ENCODE data around the gene REPS2. TPM values are rescaled to one million over a fixed set of nuclear protein-coding genes. Genes with fewer than 3 reads are reported as not detected.
"Not testable (repeated sequence)": the region's sequence is repeated elsewhere in the genome, so short reads cannot be mapped to it uniquely, and the experiment has no call there.

REPS2 gene
- total RNA-seq, 4 donors from 2014 or later = 18.2 to 68.4 (median 20.2) TPM

DNA sequence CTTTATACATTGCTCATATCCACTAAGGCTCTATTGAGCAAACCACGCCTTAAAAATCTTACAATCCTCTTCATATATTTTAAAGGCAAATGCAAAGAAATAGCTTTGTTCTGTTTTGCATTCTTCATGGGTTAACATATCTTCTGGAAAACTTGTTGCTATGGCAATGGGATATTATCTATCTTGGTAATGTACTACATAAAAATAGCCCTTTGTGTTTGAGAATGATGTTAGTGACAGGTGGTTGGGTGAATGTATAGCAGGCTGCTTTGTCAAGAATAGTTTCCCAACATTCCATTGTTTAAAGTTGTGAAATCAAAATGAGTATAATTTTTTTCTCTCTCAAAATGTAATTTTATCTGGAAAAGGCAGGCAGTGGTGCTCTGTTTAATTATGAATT is 16.8 kb downstream of the REPS2 start:
- no peak overlapping the region for H3K27ac ChIP-seq
- no peaks in the 10 kb centered on the region for H3K36me3 ChIP-seq
- intact Hi-C loops (cut with DNase I; ENCODE audit: low total_unique reads) = no loop called here
- TF ChIP-seq, protein P1, sequence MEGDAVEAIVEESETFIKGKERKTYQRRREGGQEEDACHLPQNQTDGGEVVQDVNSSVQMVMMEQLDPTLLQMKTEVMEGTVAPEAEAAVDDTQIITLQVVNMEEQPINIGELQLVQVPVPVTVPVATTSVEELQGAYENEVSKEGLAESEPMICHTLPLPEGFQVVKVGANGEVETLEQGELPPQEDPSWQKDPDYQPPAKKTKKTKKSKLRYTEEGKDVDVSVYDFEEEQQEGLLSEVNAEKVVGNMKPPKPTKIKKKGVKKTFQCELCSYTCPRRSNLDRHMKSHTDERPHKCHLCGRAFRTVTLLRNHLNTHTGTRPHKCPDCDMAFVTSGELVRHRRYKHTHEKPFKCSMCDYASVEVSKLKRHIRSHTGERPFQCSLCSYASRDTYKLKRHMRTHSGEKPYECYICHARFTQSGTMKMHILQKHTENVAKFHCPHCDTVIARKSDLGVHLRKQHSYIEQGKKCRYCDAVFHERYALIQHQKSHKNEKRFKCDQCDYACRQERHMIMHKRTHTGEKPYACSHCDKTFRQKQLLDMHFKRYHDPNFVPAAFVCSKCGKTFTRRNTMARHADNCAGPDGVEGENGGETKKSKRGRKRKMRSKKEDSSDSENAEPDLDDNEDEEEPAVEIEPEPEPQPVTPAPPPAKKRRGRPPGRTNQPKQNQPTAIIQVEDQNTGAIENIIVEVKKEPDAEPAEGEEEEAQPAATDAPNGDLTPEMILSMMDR (IDR thresholded peaks at IDR 0.05) = no peak
- no peak for TF ChIP-seq POLR2A (IDR thresholded peaks at IDR 0.05)
- H3K4me1 ChIP-seq = no peaks in the 10 kb centered on the region
- H3K9me3 ChIP-seq = no peaks in the 10 kb centered on the region
- H3K27me3 ChIP-seq = no peaks in the 10 kb centered on the region
- H3K4me3 ChIP-seq = no peak overlapping the region
- DNase-seq = no peak

DNA sequence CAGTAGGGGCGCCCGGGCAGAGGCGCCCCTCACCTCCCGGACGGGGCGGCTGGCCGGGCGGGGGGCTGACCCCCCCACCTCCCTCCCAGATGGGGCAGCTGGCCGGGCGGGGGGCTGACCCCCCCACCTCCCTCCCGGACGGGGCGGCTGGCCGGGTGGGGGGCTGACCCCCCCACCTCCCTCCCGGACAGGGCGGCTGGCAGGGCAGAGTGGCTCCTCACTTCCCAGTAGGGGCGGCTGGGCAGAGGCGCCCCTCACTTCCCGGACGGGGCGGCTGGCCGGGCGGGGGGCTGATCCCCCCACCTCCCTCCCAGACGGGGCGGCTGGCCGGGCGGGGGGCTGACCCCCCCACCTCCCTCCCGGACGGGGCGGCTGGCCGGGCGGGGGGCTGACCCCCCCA is 18.5 kb downstream of the REPS2 start:
- H3K9me3 ChIP-seq; H3K27me3 ChIP-seq; H3K27ac ChIP-seq; DNase-seq; H3K36me3 ChIP-seq; intact Hi-C loops (cut with DNase I; ENCODE audit: low total_unique reads); H3K4me3 ChIP-seq; H3K4me1 ChIP-seq: not testable (repeated sequence)

DNA sequence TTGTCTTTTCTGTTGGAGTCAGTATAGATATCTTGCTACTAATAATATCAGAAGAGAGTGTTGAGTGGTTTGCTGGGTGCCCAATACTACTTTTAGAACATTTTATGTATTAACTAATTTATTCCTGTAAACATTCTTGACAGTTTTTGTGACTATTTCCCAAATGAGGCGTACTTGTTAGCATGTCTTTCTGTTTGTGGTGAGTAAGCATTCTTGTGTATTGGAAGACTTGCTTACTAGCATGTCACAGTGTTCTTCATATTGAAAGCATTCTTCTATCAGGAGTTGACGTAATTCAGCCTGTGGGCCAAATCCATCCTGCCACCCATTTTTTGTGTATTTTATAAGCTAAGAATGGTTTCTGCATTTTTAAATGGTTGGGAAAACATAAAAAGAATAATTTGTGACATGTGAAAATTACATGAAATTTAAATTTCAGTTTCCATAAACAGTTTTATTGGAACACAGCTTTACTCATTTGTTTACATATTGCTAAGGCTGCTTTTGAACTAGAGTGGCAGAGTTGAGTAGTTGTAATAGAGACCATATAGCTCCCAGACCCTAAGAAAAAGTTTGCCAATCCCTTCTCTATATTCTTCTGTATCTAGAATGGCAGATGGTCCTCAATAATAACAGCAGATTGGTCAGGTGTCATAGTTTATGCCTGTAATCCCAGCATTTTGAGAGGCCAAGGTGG is 20.4 kb downstream of the REPS2 start:
- no peaks in the 10 kb centered on the region for H3K36me3 ChIP-seq
- no peak for TF ChIP-seq POLR2A (IDR thresholded peaks at IDR 0.05)
- TF ChIP-seq, protein P1 (IDR thresholded peaks at IDR 0.05) = no peak

DNA sequence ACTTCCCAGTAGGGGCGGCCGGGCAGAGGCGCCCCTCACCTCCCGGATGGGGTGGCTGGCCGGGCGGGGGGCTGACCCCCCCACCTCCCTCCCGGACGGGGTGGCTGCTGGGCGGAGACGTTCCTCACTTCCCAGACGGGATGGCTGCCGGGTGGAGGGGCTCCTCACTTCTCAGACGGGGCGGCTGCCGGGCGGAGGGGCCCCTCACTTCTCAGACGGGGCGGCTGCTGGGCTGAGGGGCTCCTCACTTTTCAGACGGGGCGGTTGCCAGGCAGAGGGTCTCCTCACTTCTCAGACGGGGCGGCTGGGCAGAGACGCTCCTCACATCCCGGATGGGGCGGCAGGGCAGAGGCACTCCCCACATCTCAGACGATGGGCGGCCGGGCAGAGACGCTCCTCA is 22.3 kb downstream of the REPS2 start:
- H3K27me3 ChIP-seq; H3K4me1 ChIP-seq; intact Hi-C loops (cut with DNase I; ENCODE audit: low total_unique reads); H3K9me3 ChIP-seq; H3K4me3 ChIP-seq; H3K36me3 ChIP-seq; H3K27ac ChIP-seq; DNase-seq: not testable (repeated sequence)

More for the DNA sequence above, 20.4 kb downstream of the REPS2 start:
- H3K4me3 ChIP-seq = no peak overlapping the region
- H3K27ac ChIP-seq = no peak overlapping the region
- H3K27me3 ChIP-seq = no peaks in the 10 kb centered on the region
- DNase-seq = no peak
- intact Hi-C loops (cut with DNase I; ENCODE audit: low total_unique reads) = no loop called here
- H3K4me1 ChIP-seq = no peaks in the 10 kb centered on the region
- no peaks in the 10 kb centered on the region for H3K9me3 ChIP-seq

DNA sequence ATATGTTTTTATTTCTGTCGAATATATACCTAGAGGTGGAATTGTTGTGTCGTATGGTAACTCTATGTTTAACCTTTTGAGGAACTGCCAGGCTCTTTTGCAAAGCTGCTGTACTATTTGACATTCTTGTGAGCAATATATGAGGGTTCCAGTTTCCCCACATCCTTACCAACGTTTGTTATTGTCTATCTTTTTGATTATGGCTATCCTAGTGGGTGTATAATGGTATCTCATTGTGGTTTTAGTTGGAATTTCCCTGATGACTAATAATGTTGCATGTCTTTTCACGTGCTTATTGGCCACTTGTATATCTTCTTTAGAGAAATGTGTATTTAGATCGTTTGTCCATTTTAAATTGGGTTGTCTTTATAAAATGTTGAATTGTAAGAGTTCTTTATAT is 24.5 kb downstream of the REPS2 start:
- no peak for DNase-seq
- Histone ChIP-seq H3K9me3 (no peaks in the 10 kb centered on the region), H3K4me3 (no peak overlapping the region), H3K27me3 (no peaks in the 10 kb centered on the region), H3K4me1 (no peaks in the 10 kb centered on the region), H3K27ac (no peak overlapping the region), H3K36me3 (no peaks in the 10 kb centered on the region)
- no peak for TF ChIP-seq POLR2A (IDR thresholded peaks at IDR 0.05)
- TF ChIP-seq, protein P1 (IDR thresholded peaks at IDR 0.05) = no peak
- intact Hi-C loops (cut with DNase I; ENCODE audit: low total_unique reads) = no loop called here

DNA sequence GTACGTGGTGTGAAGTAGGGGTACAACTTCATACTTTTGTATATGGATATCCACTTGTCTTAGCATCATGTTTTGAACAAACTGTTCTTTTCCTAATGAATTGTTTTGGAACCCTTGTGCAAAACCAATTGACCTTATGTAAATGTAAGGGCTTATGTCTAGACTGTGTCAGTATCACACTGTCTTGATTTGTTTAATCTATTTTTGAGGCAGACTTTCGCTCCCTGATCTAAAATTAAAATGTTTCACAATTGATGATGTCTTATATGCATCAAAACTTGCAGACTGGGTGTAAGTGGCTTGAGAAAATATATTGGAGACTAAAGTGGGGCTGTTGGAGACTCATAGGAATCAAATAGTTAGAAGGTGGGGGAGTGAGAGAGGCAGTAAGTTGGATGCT is 25.2 kb downstream of the REPS2 start:
- DNase-seq = no peak
- no peaks in the 10 kb centered on the region for H3K9me3 ChIP-seq

More for the DNA sequence above, 25.2 kb downstream of the REPS2 start:
- Histone ChIP-seq H3K4me1 (no peaks in the 10 kb centered on the region), H3K36me3 (no peaks in the 10 kb centered on the region), H3K27me3 (no peaks in the 10 kb centered on the region), H3K27ac (no peak overlapping the region), H3K4me3 (no peak overlapping the region)
- intact Hi-C loops (cut with DNase I; ENCODE audit: low total_unique reads) = no loop called here
- no peak for TF ChIP-seq POLR2A (IDR thresholded peaks at IDR 0.05)
- TF ChIP-seq, protein P1 (IDR thresholded peaks at IDR 0.05) = no peak
